HepG2 (cell line): ENCODE results near the gene HECTD3. TPM values are rescaled to one million over a fixed set of nuclear protein-coding genes. Genes with fewer than 3 reads are reported as not detected.

Experiments
- ARNT ChIP-seq: fragments of 450-650 bp; IDR thresholded peaks from 2 replicates; pipeline ENCODE4 v1.6.1; 2017
- ESRRA ChIP-seq: sonication (generic); formaldehyde crosslinking; IDR thresholded peaks from 2 replicates; pipeline ENCODE4 v1.5.1; 2020; ENCODE audit warnings: mild to moderate bottlenecking, low read depth, missing genetic modification reagents
- FIP1L1 ChIP-seq: fragments of 200-400 bp; formaldehyde crosslinking; IDR thresholded peaks from 2 replicates; pipeline ENCODE4 v1.6.1; 2018; ENCODE audit warnings: low read depth, mild to moderate bottlenecking, low read length, moderate library complexity, borderline replicate concordance; ENCODE audit not compliant: insufficient read depth
- HCFC1 ChIP-seq: fragments of 150-350 bp; IDR thresholded peaks from 2 replicates; pipeline ENCODE4 v1.6.1; 2014; ENCODE audit warnings: low read depth, low read length
- HMG20B ChIP-seq: conservative IDR thresholded peaks from 2 replicates; pipeline ENCODE4 v1.6.1; 2016; ENCODE audit warnings: missing genetic modification reagents, missing compliant biosample characterization
- HNF4G ChIP-seq, 2 experiments: sonication (generic) in 1 of 2; formaldehyde crosslinking in 1 of 2; IDR thresholded peaks; 2 replicates each; pipeline versions ENCODE4 v1.4.0 to v1.6.1; 2011 to 2020; ENCODE audit warnings: borderline replicate concordance in 2 of 2, low read depth in 2 of 2, mild to moderate bottlenecking in 2 of 2, low read length in 1 of 2, missing genetic modification reagents in 1 of 2, moderate library complexity in 1 of 2
- MED8 ChIP-seq: sonication (generic); formaldehyde crosslinking; IDR thresholded peaks from 2 replicates; pipeline ENCODE4 v1.8.1; 2023; ENCODE audit warnings: mild to moderate bottlenecking, missing genetic modification reagents; ENCODE audit not compliant: insufficient replicate concordance
- MTA1 ChIP-seq: sonication (generic); formaldehyde crosslinking; IDR thresholded peaks from 2 replicates; pipeline ENCODE4 v1.4.0; 2020; ENCODE audit warnings: missing genetic modification reagents, mild to moderate bottlenecking, borderline replicate concordance
- MXD4 ChIP-seq: IDR thresholded peaks from 2 replicates; pipeline ENCODE4 v1.6.1; 2016; ENCODE audit warnings: mild to moderate bottlenecking, missing biosample characterization, missing genetic modification reagents
- MXI1 ChIP-seq: IDR thresholded peaks from 3 replicates; pipeline ENCODE4 v1.6.1; 2012; ENCODE audit warnings: low read depth, low read length, inconsistent platforms, borderline replicate concordance
- NBN ChIP-seq: fragments of 450-650 bp; conservative IDR thresholded peaks from 2 replicates; pipeline ENCODE4 v1.6.1; 2017
- SIN3A ChIP-seq: IDR thresholded peaks from 2 replicates; pipeline ENCODE4 v1.6.1; 2011; ENCODE audit warnings: low read depth, mild to moderate bottlenecking, control low read depth, low read length, borderline replicate concordance
- SNAPC2 ChIP-seq: sonication (generic); formaldehyde crosslinking; IDR thresholded peaks from 2 replicates; pipeline ENCODE4 v1.8.1; 2022; ENCODE audit warnings: mild to moderate bottlenecking, missing genetic modification reagents
- SNRNP70 ChIP-seq: fragments of 200-400 bp; formaldehyde crosslinking; IDR thresholded peaks from 2 replicates; pipeline ENCODE4 v1.6.1; 2017; ENCODE audit warnings: mild to moderate bottlenecking, low read depth, low read length, moderate library complexity
- ZNF234 ChIP-seq: sonication (generic); formaldehyde crosslinking; conservative IDR thresholded peaks from 2 replicates; pipeline ENCODE4 v1.5.1; 2020; ENCODE audit warnings: mild to moderate bottlenecking, missing genetic modification reagents
- ZNF510 ChIP-seq: sonication (generic); formaldehyde crosslinking; IDR thresholded peaks from 2 replicates; pipeline ENCODE4 v1.4.0; 2020; ENCODE audit warnings: low read depth, mild to moderate bottlenecking, missing genetic modification reagents
- ZNF557 ChIP-seq: sonication (generic); formaldehyde crosslinking; IDR thresholded peaks from 2 replicates; pipeline ENCODE4 v1.4.0; 2020; ENCODE audit warnings: missing genetic modification reagents
- ZSCAN9 ChIP-seq: IDR thresholded peaks from 2 replicates; pipeline ENCODE4 v1.6.1; 2016; ENCODE audit warnings: borderline replicate concordance
- polyA plus RNA-seq, 8 experiments: library from polyadenylated mRNA; depleted of rRNA in 3 of 8; stranded (reverse) in 7 of 8; unstranded in 1 of 8; fragments of >200 nt; fragmentation: Illumina TruSeq in 4 of 8; extraction: Trizol in 4 of 8; gene quantifications; 2 replicates each; pipeline versions ENCODE4 v1.2.1 to v1.2.3, GENCODE V29; 2011 to 2016; ENCODE audit warnings: low read depth in 4 of 8, missing spikeins in 1 of 8, mixed read lengths in 1 of 8; ENCODE audit not compliant: insufficient read depth in 1 of 8
- total RNA-seq, 5 experiments: library from RNA; depleted of rRNA; stranded (reverse); fragments of >200 nt; fragmentation: Illumina TruSeq; extraction: Trizol; gene quantifications; 2 replicates each; pipeline ENCODE4 v1.2.3, GENCODE V29; 2016; ENCODE audit warnings: low read depth in 1 of 5
- TF ChIP-seq, protein P1 (sequence below): sonication (generic); formaldehyde crosslinking; IDR thresholded peaks from 2 replicates; pipeline ENCODE4 v1.4.0; 2020; ENCODE audit warnings: missing genetic modification reagents, borderline replicate concordance
- TF ChIP-seq, protein P2 (sequence below): sonication (generic); formaldehyde crosslinking; IDR thresholded peaks from 2 replicates; pipeline ENCODE4 v1.4.0; 2020; ENCODE audit warnings: missing genetic modification reagents

Gene HECTD3
- total and polyA plus RNA-seq, 2 of the 13 experiments (the other 11 are each of a cell fraction or from before 2014, with no cell fraction given), result 18.6 to 24.5 TPM

- TF ChIP-seq HCFC1 (no peak), HMG20B (CRISPR knock-in tag) (no peak; the same call in 1 of the 2 replicates), MED8 (no peak), ZNF557 (CRISPR knock-in tag) (no peak), ZNF234 (no peak), MXD4 (CRISPR knock-in tag) (0 out of 2 replicates have a peak, but pooled peaks have one; percentile 22), MXI1 (peak; percentile 81; the same call in 1 of the 3 replicates), SNAPC2 (no peak), MTA1 (CRISPR knock-in tag) (no peak), SIN3A (peak; percentile 96), ZSCAN9 (CRISPR knock-in tag) (no peak), ESRRA (CRISPR knock-in tag) (no peak), SNRNP70 (no peak), FIP1L1 (no peak), NBN (no peak), HNF4G (IDR thresholded peaks at IDR 0.05; ENCODE audit: borderline replicate concordance, low read depth, low read length) (peak; percentile 61; the same call in 1 of the 2 replicates), HNF4G (CRISPR knock-in tag; IDR thresholded peaks at IDR 0.05; ENCODE audit: borderline replicate concordance, low read depth) (no peak), ARNT (no peak), ZNF510 (CRISPR knock-in tag) (0 out of 2 replicates have a peak, but pooled peaks have one; percentile 24)
- TF ChIP-seq, protein P1, sequence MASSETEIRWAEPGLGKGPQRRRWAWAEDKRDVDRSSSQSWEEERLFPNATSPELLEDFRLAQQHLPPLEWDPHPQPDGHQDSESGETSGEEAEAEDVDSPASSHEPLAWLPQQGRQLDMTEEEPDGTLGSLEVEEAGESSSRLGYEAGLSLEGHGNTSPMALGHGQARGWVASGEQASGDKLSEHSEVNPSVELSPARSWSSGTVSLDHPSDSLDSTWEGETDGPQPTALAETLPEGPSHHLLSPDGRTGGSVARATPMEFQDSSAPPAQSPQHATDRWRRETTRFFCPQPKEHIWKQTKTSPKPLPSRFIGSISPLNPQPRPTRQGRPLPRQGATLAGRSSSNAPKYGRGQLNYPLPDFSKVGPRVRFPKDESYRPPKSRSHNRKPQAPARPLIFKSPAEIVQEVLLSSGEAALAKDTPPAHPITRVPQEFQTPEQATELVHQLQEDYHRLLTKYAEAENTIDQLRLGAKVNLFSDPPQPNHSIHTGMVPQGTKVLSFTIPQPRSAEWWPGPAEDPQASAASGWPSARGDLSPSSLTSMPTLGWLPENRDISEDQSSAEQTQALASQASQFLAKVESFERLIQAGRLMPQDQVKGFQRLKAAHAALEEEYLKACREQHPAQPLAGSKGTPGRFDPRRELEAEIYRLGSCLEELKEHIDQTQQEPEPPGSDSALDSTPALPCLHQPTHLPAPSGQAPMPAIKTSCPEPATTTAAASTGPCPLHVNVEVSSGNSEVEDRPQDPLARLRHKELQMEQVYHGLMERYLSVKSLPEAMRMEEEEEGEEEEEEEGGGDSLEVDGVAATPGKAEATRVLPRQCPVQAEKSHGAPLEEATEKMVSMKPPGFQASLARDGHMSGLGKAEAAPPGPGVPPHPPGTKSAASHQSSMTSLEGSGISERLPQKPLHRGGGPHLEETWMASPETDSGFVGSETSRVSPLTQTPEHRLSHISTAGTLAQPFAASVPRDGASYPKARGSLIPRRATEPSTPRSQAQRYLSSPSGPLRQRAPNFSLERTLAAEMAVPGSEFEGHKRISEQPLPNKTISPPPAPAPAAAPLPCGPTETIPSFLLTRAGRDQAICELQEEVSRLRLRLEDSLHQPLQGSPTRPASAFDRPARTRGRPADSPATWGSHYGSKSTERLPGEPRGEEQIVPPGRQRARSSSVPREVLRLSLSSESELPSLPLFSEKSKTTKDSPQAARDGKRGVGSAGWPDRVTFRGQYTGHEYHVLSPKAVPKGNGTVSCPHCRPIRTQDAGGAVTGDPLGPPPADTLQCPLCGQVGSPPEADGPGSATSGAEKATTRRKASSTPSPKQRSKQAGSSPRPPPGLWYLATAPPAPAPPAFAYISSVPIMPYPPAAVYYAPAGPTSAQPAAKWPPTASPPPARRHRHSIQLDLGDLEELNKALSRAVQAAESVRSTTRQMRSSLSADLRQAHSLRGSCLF, result no peak
- TF ChIP-seq, protein P2, sequence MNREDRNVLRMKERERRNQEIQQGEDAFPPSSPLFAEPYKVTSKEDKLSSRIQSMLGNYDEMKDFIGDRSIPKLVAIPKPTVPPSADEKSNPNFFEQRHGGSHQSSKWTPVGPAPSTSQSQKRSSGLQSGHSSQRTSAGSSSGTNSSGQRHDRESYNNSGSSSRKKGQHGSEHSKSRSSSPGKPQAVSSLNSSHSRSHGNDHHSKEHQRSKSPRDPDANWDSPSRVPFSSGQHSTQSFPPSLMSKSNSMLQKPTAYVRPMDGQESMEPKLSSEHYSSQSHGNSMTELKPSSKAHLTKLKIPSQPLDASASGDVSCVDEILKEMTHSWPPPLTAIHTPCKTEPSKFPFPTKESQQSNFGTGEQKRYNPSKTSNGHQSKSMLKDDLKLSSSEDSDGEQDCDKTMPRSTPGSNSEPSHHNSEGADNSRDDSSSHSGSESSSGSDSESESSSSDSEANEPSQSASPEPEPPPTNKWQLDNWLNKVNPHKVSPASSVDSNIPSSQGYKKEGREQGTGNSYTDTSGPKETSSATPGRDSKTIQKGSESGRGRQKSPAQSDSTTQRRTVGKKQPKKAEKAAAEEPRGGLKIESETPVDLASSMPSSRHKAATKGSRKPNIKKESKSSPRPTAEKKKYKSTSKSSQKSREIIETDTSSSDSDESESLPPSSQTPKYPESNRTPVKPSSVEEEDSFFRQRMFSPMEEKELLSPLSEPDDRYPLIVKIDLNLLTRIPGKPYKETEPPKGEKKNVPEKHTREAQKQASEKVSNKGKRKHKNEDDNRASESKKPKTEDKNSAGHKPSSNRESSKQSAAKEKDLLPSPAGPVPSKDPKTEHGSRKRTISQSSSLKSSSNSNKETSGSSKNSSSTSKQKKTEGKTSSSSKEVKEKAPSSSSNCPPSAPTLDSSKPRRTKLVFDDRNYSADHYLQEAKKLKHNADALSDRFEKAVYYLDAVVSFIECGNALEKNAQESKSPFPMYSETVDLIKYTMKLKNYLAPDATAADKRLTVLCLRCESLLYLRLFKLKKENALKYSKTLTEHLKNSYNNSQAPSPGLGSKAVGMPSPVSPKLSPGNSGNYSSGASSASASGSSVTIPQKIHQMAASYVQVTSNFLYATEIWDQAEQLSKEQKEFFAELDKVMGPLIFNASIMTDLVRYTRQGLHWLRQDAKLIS, result no peak
These were observed at the start of gene HECTD3 (continued) for GRCh38 chr1:45010855-45011811.
